Measurements from ENCODE around the gene PALLD. TPM values are rescaled to one million over a fixed set of nuclear protein-coding genes. Genes with fewer than 3 reads are reported as not detected.

Gene PALLD
- polyA plus RNA-seq, 4 donors, result 179 to 246 (median 227) TPM

- no peak for DNase-seq (ENCODE audit: low read depth in 4 of 4, low spot score in 3 of 4)
These were observed 117.0 kb downstream of the PALLD start for GRCh38 chr4:168613869-168614268.

- DNase-seq (ENCODE audit: low read depth in 4 of 4, low spot score in 3 of 4), result no peak
These were observed 117.6 kb downstream of the PALLD start for GRCh38 chr4:168614281-168615057.

GRCh38 chr4:168615294-168616065, 118.6 kb downstream of the PALLD start:
- DNase-seq (ENCODE audit: low read depth in 4 of 4, low spot score in 3 of 4), result no peak

- no peak for DNase-seq (ENCODE audit: low read depth in 4 of 4, low spot score in 3 of 4)
These were observed 121.9 kb downstream of the PALLD start for GRCh38 chr4:168618577-168619265.

- no peak for DNase-seq (ENCODE audit: low read depth in 4 of 4, low spot score in 3 of 4)
These were observed 122.4 kb downstream of the PALLD start for GRCh38 chr4:168619266-168619631.

- no peak for DNase-seq (ENCODE audit: low read depth in 4 of 4, low spot score in 3 of 4)
These were observed 125.1 kb downstream of the PALLD start for GRCh38 chr4:168621806-168622589.

GRCh38 chr4:168622600-168622999, 125.7 kb downstream of the PALLD start:
- DNase-seq (ENCODE audit: low read depth in 4 of 4, low spot score in 3 of 4), result no peak

- DNase-seq (ENCODE audit: low read depth in 4 of 4, low spot score in 3 of 4), result no peak
These were observed 126.2 kb downstream of the PALLD start for GRCh38 chr4:168623011-168623410.

- DNase-seq (ENCODE audit: low read depth in 4 of 4, low spot score in 3 of 4), result no peak
These were observed 126.6 kb downstream of the PALLD start for GRCh38 chr4:168623484-168623883.

- no peak for DNase-seq (ENCODE audit: low read depth in 4 of 4, low spot score in 3 of 4)
These were observed 131.4 kb downstream of the PALLD start for GRCh38 chr4:168628251-168628650.

GRCh38 chr4:168629566-168629965, 132.7 kb downstream of the PALLD start:
- no peak for DNase-seq (ENCODE audit: low read depth in 4 of 4, low spot score in 3 of 4)

GRCh38 chr4:168630445-168631187, 133.8 kb downstream of the PALLD start:
- DNase-seq (ENCODE audit: low read depth in 4 of 4, low spot score in 3 of 4), result no peak

GRCh38 chr4:168631241-168632162, 134.7 kb downstream of the PALLD start:
- DNase-seq (ENCODE audit: low read depth in 4 of 4, low spot score in 3 of 4), result peak in 3 of 4 donors; percentile 61 to 69 (median 64)

- DNase-seq (ENCODE audit: low read depth in 4 of 4, low spot score in 3 of 4), result no peak
These were observed 135.5 kb downstream of the PALLD start for GRCh38 chr4:168632301-168632725.

- no peak for DNase-seq (ENCODE audit: low read depth in 4 of 4, low spot score in 3 of 4)
These were observed 136.2 kb downstream of the PALLD start for GRCh38 chr4:168633064-168633463.

- DNase-seq (ENCODE audit: low read depth in 4 of 4, low spot score in 3 of 4), result no peak
These were observed 136.6 kb downstream of the PALLD start for GRCh38 chr4:168633496-168633895.

GRCh38 chr4:168634276-168634802, 137.5 kb downstream of the PALLD start:
- DNase-seq (ENCODE audit: low read depth in 4 of 4, low spot score in 3 of 4), result peak in 2 of 4 donors; percentile 65 to 66

GRCh38 chr4:168636040-168636439, 139.2 kb downstream of the PALLD start:
- no peak for DNase-seq (ENCODE audit: low read depth in 4 of 4, low spot score in 3 of 4)
